HepG2 (cell line): Measurements from ENCODE around the gene CD72. TPM values are rescaled to one million over a fixed set of nuclear protein-coding genes. Genes with fewer than 3 reads are reported as not detected.

Experiments used
- ATAC-seq: fragments of 200-7000 bp; cut with Tn5 transposase; 3 replicates; pipeline ENCODE4 v1.9.1; 2020; ENCODE audit warnings: mild to moderate bottlenecking, moderate library complexity
- BruUV-seq: library from RNA; stranded (reverse); fragments of 400-500 nt; replicated peaks from 2 replicates; lab custom pipeline; 2021; lab: Mats Ljungman, UMichigan
- CTCF ChIA-PET: fragments of 300-600 bp; formaldehyde crosslinking; extraction: SDS; loops from one replicate; lab custom pipeline; 2021; ENCODE audit warnings: low total read pairs, inconsistent platforms, low intra/inter-chr PET ratio; lab: Yijun Ruan, JAX
- POLR2A ChIA-PET: fragments of 350-600 bp; sonication (Branson Sonifier 250); formaldehyde crosslinking; loops from one replicate; lab custom pipeline; 2020; ENCODE audit warnings: antibody characterized with exemption, inconsistent platforms; lab: Yijun Ruan, JAX
- DNase-seq: peaks from one replicate; pipeline ENCODE4 v3.0.0-alpha.2; 2015; ENCODE audit warnings: low spot score
- FAIRE-seq: peaks from 3 replicates; lab custom pipeline; 2011; peaks lifted over from hg19 to GRCh38; lab: Jason Lieb, UNC
- H2AFZ ChIP-seq: one replicate; pipeline ENCODE4 v1.6.1; 2011; ENCODE audit warnings: low read length, inconsistent platforms
- H3K27ac ChIP-seq: fragments of 300-600 bp; 3 replicates; pipeline ENCODE4 v1.8.0; 2011; ENCODE audit warnings: mixed run types, mild to moderate bottlenecking, mixed read lengths, low read length, inconsistent platforms; ENCODE audit not compliant: insufficient read depth; ENCODE audit errors: extremely low read length
- H3K27me3 ChIP-seq, 2 experiments: fragments of 200-600 bp in 1 of 2; 2 replicates in 1 of 2; 3 replicates in 1 of 2; pipeline versions ENCODE4 v1.6.0 to v1.8.0; 2011; ENCODE audit warnings: low read length in 2 of 2, mild to moderate bottlenecking in 2 of 2, moderate library complexity in 2 of 2, inconsistent platforms in 1 of 2; ENCODE audit not compliant: insufficient read depth in 2 of 2, control insufficient read depth in 1 of 2
- H3K36me3 ChIP-seq, 2 experiments: fragments of 200-600 bp in 1 of 2; replicated peaks in 1 of 2; 2 replicates in 1 of 2; 3 replicates in 1 of 2; pipeline versions ENCODE4 v1.5.1 to v1.8.0; 2011; ENCODE audit warnings: low read length in 2 of 2, inconsistent platforms in 1 of 2; ENCODE audit not compliant: insufficient read depth in 2 of 2, control insufficient read depth in 1 of 2
- H3K4me1 ChIP-seq: 2 replicates; pipeline ENCODE4 v1.5.1; 2012; ENCODE audit warnings: low read length, inconsistent platforms; ENCODE audit not compliant: insufficient read depth
- H3K4me2 ChIP-seq: 2 replicates; pipeline ENCODE4 v1.6.0; 2011; ENCODE audit warnings: low read depth, low read length, inconsistent platforms
- H3K4me3 ChIP-seq, 3 experiments: fragments of 200-600 bp in 1 of 3; sonication (generic), shearing (Covaris generic) in 1 of 3; replicated peaks in 1 of 3; 2 replicates each; pipeline ENCODE4 v1.5.1; 2011 to 2016; ENCODE audit warnings: low read length in 3 of 3, inconsistent platforms in 2 of 3, low read depth in 2 of 3, mild to moderate bottlenecking in 2 of 3, control low read depth in 1 of 3, mixed read lengths in 1 of 3; ENCODE audit not compliant: insufficient read depth in 1 of 3
- H3K79me2 ChIP-seq: one replicate; pipeline ENCODE4 v1.6.1; 2011; ENCODE audit warnings: low read length, inconsistent platforms; ENCODE audit not compliant: insufficient read depth
- H3K9ac ChIP-seq: 2 replicates; pipeline ENCODE4 v1.6.0; 2011; ENCODE audit warnings: mild to moderate bottlenecking, low read depth, low read length, inconsistent platforms; ENCODE audit not compliant: insufficient read depth
- H3K9me3 ChIP-seq: 2 replicates; pipeline ENCODE4 v1.5.1; 2012; ENCODE audit warnings: mild to moderate bottlenecking, low read length
- H4K20me1 ChIP-seq: 2 replicates; pipeline ENCODE4 v1.6.0; 2011; ENCODE audit warnings: inconsistent platforms, mild to moderate bottlenecking, low read length, moderate library complexity; ENCODE audit not compliant: insufficient read depth
- ADNP ChIP-seq: sonication (generic); formaldehyde crosslinking; IDR thresholded peaks from 2 replicates; pipeline ENCODE4 v1.4.0; 2020; ENCODE audit warnings: missing genetic modification reagents
- ARID2 ChIP-seq: sonication (generic); formaldehyde crosslinking; IDR thresholded peaks from 2 replicates; pipeline ENCODE4 v1.8.1; 2022; ENCODE audit warnings: mild to moderate bottlenecking, missing genetic modification reagents, borderline replicate concordance
- ATAD3A ChIP-seq: sonication (generic); formaldehyde crosslinking; IDR thresholded peaks from 2 replicates; pipeline ENCODE4 v1.4.0; 2020; ENCODE audit warnings: missing genetic modification reagents
- CERS6 ChIP-seq: sonication (generic); formaldehyde crosslinking; IDR thresholded peaks from 2 replicates; pipeline ENCODE4 v1.5.0; 2020; ENCODE audit warnings: missing genetic modification reagents
- GATAD1 ChIP-seq: IDR thresholded peaks from 2 replicates; pipeline ENCODE4 v1.6.1; 2016; ENCODE audit warnings: missing genetic modification reagents, missing compliant biosample characterization
- GATAD2A ChIP-seq: IDR thresholded peaks from 2 replicates; pipeline ENCODE4 v1.6.1; 2016
- GLI4 ChIP-seq: sonication (generic); formaldehyde crosslinking; IDR thresholded peaks from 2 replicates; pipeline ENCODE4 v1.5.1; 2020; ENCODE audit warnings: missing genetic modification reagents, mild to moderate bottlenecking, moderate library complexity, borderline replicate concordance
- HCFC1 ChIP-seq: fragments of 150-350 bp; IDR thresholded peaks from 2 replicates; pipeline ENCODE4 v1.6.1; 2014; ENCODE audit warnings: low read depth, low read length
- KLF16 ChIP-seq, 2 experiments: sonication (generic) in 1 of 2; formaldehyde crosslinking in 1 of 2; IDR thresholded peaks; 2 replicates each; pipeline versions ENCODE4 v1.6.1 to v1.8.0; 2016 to 2023; ENCODE audit warnings: missing genetic modification reagents in 2 of 2, missing compliant biosample characterization in 1 of 2
- MAFG ChIP-seq: sonication (generic); formaldehyde crosslinking; IDR thresholded peaks from 2 replicates; pipeline ENCODE4 v1.5.1; 2020; ENCODE audit warnings: mild to moderate bottlenecking, missing genetic modification reagents
- MIER2 ChIP-seq: IDR thresholded peaks from 2 replicates; pipeline ENCODE4 v1.6.1; 2016; ENCODE audit warnings: missing biosample characterization, missing genetic modification reagents
- TOPORS ChIP-seq: sonication (generic); formaldehyde crosslinking; IDR thresholded peaks from 2 replicates; pipeline ENCODE4 v1.8.0; 2023; ENCODE audit warnings: mild to moderate bottlenecking, missing genetic modification reagents
- ZBTB4 ChIP-seq: sonication (generic); formaldehyde crosslinking; IDR thresholded peaks from 2 replicates; pipeline ENCODE4 v1.4.0; 2020; ENCODE audit warnings: missing genetic modification reagents, mild to moderate bottlenecking, borderline replicate concordance
- ZNF101 ChIP-seq: sonication (generic); formaldehyde crosslinking; IDR thresholded peaks from 2 replicates; pipeline ENCODE4 v1.4.0; 2020; ENCODE audit warnings: mild to moderate bottlenecking, low read depth, missing genetic modification reagents, borderline replicate concordance
- ZNF121 ChIP-seq: sonication (generic); formaldehyde crosslinking; IDR thresholded peaks from 2 replicates; pipeline ENCODE4 v1.5.0; 2020; ENCODE audit warnings: mild to moderate bottlenecking, missing genetic modification reagents
- ZNF20 ChIP-seq: sonication (generic); formaldehyde crosslinking; IDR thresholded peaks from 2 replicates; pipeline ENCODE4 v1.4.0; 2020; ENCODE audit warnings: mild to moderate bottlenecking, moderate library complexity, missing genetic modification reagents
- ZNF496 ChIP-seq: sonication (generic); formaldehyde crosslinking; IDR thresholded peaks from 2 replicates; pipeline ENCODE4 v1.8.1; 2023; ENCODE audit warnings: mild to moderate bottlenecking, moderate library complexity, missing genetic modification reagents; ENCODE audit not compliant: insufficient replicate concordance
- WGBS: methylation state at CpG from one replicate; pipeline ENCODE4 v1.1.6; 2017; ENCODE audit warnings: low lambda C conversion rate; 5-methylcytosine and 5-hydroxymethylcytosine counted together
- in situ Hi-C: cut with HindIII; loops from 2 replicates; pipeline ENCODE4 v1.10.0; 2017; ENCODE audit warnings: low pct_unique_long_range_greater_than_20kb; ENCODE audit not compliant: extremely low pct_ligation_motif_present
- intact Hi-C: fragments of 100-400 bp; cut with micrococcal nuclease; formaldehyde crosslinking; loops from one replicate; pipeline ENCODE4 v1.10.0; 2022; ENCODE audit not compliant: unreplicated experiment
- polyA plus RNA-seq, 8 experiments: library from polyadenylated mRNA; depleted of rRNA in 3 of 8; stranded (reverse) in 7 of 8; unstranded in 1 of 8; fragments of >200 nt; fragmentation: Illumina TruSeq in 4 of 8; extraction: Trizol in 4 of 8; gene quantifications; 2 replicates each; pipeline versions ENCODE4 v1.2.1 to v1.2.3, GENCODE V29; 2011 to 2016; ENCODE audit warnings: low read depth in 4 of 8, missing spikeins in 1 of 8, mixed read lengths in 1 of 8; ENCODE audit not compliant: insufficient read depth in 1 of 8
- total RNA-seq, 5 experiments: library from RNA; depleted of rRNA; stranded (reverse); fragments of >200 nt; fragmentation: Illumina TruSeq; extraction: Trizol; gene quantifications; 2 replicates each; pipeline ENCODE4 v1.2.3, GENCODE V29; 2016; ENCODE audit warnings: low read depth in 1 of 5

CD72 gene
- total and polyA plus RNA-seq, 2 of the 13 experiments (the other 11 are each of a cell fraction or from before 2014, with no cell fraction given) = 0.18 to 1.1 TPM

GRCh38 chr9:35651956-35652828, 34.0 kb upstream of the CD72 start:
- Histone ChIP-seq H3K27me3 (peaks cover 2 to 20% of the 10 kb centered on the region in 2 experiments; a peak in 4 of 5 replicates), H3K27ac (no peak overlapping the region), H2AFZ (no peak overlapping the region), H3K9me3 (no peaks in the 10 kb centered on the region), H3K36me3 (no peaks in the 10 kb centered on the region), H4K20me1 (no peaks in the 10 kb centered on the region), H3K9ac (no peak overlapping the region; the same call in 1 of the 2 replicates), H3K4me1 (peaks cover 85% of the 10 kb centered on the region), H3K4me2 (peak overlapping the region; percentile 57; the same call in 1 of the 2 replicates), H3K4me3 (peak overlapping the region in 1 of 3 experiments; percentile 26; a peak in 1 of 6 replicates), H3K79me2 (no peaks in the 10 kb centered on the region)
- in situ Hi-C loops (loop anchor here (10.0 kb wide), 1 partner anchor 537 kb away; the partner anchor contains the start of gene ATOSB), intact Hi-C loops (no loop called here)
- 11% methylated on average over 5 of the region's 7 CpGs for WGBS
- POLR2A ChIA-PET = interaction anchor here (0.6 to 1.2 kb wide), 2 partner anchors 18 to 38 kb away, joined by 4 to 5 read pairs; no protein-coding TSS in a partner anchor
- CTCF ChIA-PET = no interaction called here
- ATAC-seq = peak; percentile 22; the same call in 1 of the 3 replicates
- DNase-seq = peak; percentile 72
- no peak for FAIRE-seq
- BruUV-seq = no TSS peak
- TF ChIP-seq MIER2 (CRISPR knock-in tag) (no peak), GATAD1 (no peak), ZNF101 (CRISPR knock-in tag) (no peak), KLF16 (CRISPR knock-in tag; IDR thresholded peaks at IDR 0.05) (0 out of 4 replicates have a peak, but pooled peaks of 1 of the 2 experiments have one; percentile 19), ZNF20 (CRISPR knock-in tag) (no peak), ATAD3A (CRISPR knock-in tag) (no peak), HCFC1 (no peak), ADNP (CRISPR knock-in tag) (no peak), MAFG (no peak), CERS6 (CRISPR knock-in tag) (no peak), TOPORS (CRISPR knock-in tag) (no peak), GATAD2A (peak; percentile 49), ZNF496 (CRISPR knock-in tag) (no peak), ZNF121 (0 out of 2 replicates have a peak, but pooled peaks have one; percentile 12), ZBTB4 (CRISPR knock-in tag) (no peak), GLI4 (CRISPR knock-in tag) (no peak), ARID2 (CRISPR knock-in tag) (no peak)
